ENCODE results near the gene RANBP9. TPM values are rescaled to one million over a fixed set of nuclear protein-coding genes. Genes with fewer than 3 reads are reported as not detected.

RANBP9 gene
- 100 to 1,000 TPM in 1 of 2 donors, 10 to 100 TPM in 1; 60.8 to 123 TPM for polyA plus RNA-seq

GRCh38 chr6:13711733-13712598, at the start of gene RANBP9:
TSS of gene RANBP9 (minus strand) at chr6:13711835. CDS start at chr6:13711505, 330 bp downstream.
- H3K27ac ChIP-seq (ENCODE audit: low read depth in 2 of 2, low read length in 1 of 2) = peak within 1 kb of the TSS; percentile 97 to 99
- no peaks in the 10 kb centered on the region for H3K27me3 ChIP-seq (ENCODE audit: control insufficient read depth in 1 of 2, insufficient read depth in 2 of 2, low read length in 2 of 2)
- H3K9me3 ChIP-seq (ENCODE audit: control insufficient read depth in 2 of 2, insufficient read depth in 1 of 2, low read depth in 1 of 2, low read length in 1 of 2) = no peaks in the 10 kb centered on the region
- H3K36me3 ChIP-seq (ENCODE audit: control insufficient read depth in 2 of 2, insufficient read depth in 2 of 2, low read length in 1 of 2) = no peaks in the 10 kb centered on the region
- H3K4me3 ChIP-seq (ENCODE audit: low read depth in 1 of 2, low read length in 2 of 2) = peak within 1 kb of the TSS; percentile 94 to 98
- 0 to 1% methylated on average over 49 to 102 of the region's 102 CpGs for WGBS, 2 donors
- no peaks in the 10 kb centered on the region for H3K4me1 ChIP-seq (ENCODE audit: control insufficient read depth in 2 of 2, insufficient read depth in 2 of 2, low read length in 1 of 2)

- peaks cover 0 to 19% of the 10 kb centered on the region in 2 donors for H3K4me1 ChIP-seq (ENCODE audit: control insufficient read depth in 2 of 2, insufficient read depth in 2 of 2, low read length in 1 of 2)
- WGBS, 2 donors = 36 to 48% methylated on average over 11 of the region's 11 CpGs
- peak overlapping the region; percentile 95 to 96 for H3K27ac ChIP-seq (ENCODE audit: low read depth in 2 of 2, low read length in 1 of 2)
Observed at GRCh38 chr6:13760307-13761304, 49.0 kb upstream of the RANBP9 start.

DNA sequence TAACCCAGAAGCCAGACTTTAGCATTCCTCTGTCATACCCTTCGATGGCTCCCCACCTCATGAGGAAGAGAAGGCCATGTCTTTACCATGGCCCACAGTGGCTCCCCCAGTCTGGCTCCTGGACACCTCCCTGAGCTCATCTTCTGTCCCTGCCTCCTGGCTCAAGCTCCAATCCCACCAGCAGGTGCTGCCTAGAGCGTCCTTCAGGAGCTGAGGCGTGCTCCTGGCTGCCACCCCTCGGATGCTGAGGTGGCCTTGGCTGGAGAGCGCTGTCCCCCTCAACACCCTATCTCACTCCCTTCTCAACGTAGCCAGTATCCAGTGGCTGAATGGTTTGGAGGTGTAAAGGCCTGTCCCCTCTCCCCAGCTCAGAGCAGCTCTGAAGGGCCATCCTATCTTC, 47.4 kb upstream of the RANBP9 start:
- Histone ChIP-seq H3K36me3 (ENCODE audit: control insufficient read depth in 2 of 2, insufficient read depth in 2 of 2, low read length in 1 of 2) (no peaks in the 10 kb centered on the region), H3K9me3 (ENCODE audit: control insufficient read depth in 2 of 2, insufficient read depth in 1 of 2, low read depth in 1 of 2, low read length in 1 of 2) (no peaks in the 10 kb centered on the region), H3K27me3 (ENCODE audit: control insufficient read depth in 1 of 2, insufficient read depth in 2 of 2, low read length in 2 of 2) (no peaks in the 10 kb centered on the region), H3K4me1 (ENCODE audit: control insufficient read depth in 2 of 2, insufficient read depth in 2 of 2, low read length in 1 of 2) (peaks cover 0 to 22% of the 10 kb centered on the region in 2 donors), H3K27ac (ENCODE audit: low read depth in 2 of 2, low read length in 1 of 2) (peak overlapping the region; percentile 95 to 96), H3K4me3 (ENCODE audit: low read depth in 1 of 2, low read length in 2 of 2) (no peak overlapping the region)
- WGBS, 2 donors = 96 to 98% methylated on average over 6 of the region's 6 CpGs

More at GRCh38 chr6:13760307-13761304, 49.0 kb upstream of the RANBP9 start:
- no peaks in the 10 kb centered on the region for H3K27me3 ChIP-seq (ENCODE audit: control insufficient read depth in 1 of 2, insufficient read depth in 2 of 2, low read length in 2 of 2)
- no peaks in the 10 kb centered on the region for H3K36me3 ChIP-seq (ENCODE audit: control insufficient read depth in 2 of 2, insufficient read depth in 2 of 2, low read length in 1 of 2)
- peak overlapping the region in 1 of 2 donors; percentile 5 for H3K4me3 ChIP-seq (ENCODE audit: low read depth in 1 of 2, low read length in 2 of 2)
- H3K9me3 ChIP-seq (ENCODE audit: control insufficient read depth in 2 of 2, insufficient read depth in 1 of 2, low read depth in 1 of 2, low read length in 1 of 2) = no peaks in the 10 kb centered on the region

DNA sequence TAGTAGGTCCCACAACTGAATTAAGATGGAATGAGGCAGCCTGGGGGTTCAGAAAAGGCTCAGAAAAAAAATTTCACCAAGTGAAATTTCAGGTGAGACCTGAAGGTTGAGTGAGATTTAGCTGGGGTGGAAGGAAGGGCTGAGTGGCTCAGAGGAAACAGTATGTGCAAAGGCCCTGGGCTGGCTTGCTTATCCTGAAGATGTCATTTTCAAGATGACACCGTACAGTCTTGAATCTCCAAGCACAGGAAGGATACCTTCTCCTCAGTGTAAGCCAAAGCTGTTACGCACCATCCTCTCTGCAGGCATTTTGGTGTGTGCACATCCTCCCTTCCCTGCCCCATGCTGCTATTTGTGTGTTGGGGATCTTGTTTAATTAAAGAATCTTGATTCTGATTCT, 43.0 kb upstream of the RANBP9 start:
- Histone ChIP-seq H3K4me3 (ENCODE audit: low read depth in 1 of 2, low read length in 2 of 2) (no peak overlapping the region), H3K36me3 (ENCODE audit: control insufficient read depth in 2 of 2, insufficient read depth in 2 of 2, low read length in 1 of 2) (no peaks in the 10 kb centered on the region), H3K27ac (ENCODE audit: low read depth in 2 of 2, low read length in 1 of 2) (peak overlapping the region in 1 of 2 donors; percentile 43), H3K27me3 (ENCODE audit: control insufficient read depth in 1 of 2, insufficient read depth in 2 of 2, low read length in 2 of 2) (no peaks in the 10 kb centered on the region), H3K4me1 (ENCODE audit: control insufficient read depth in 2 of 2, insufficient read depth in 2 of 2, low read length in 1 of 2) (peaks cover 0 to 12% of the 10 kb centered on the region in 2 donors), H3K9me3 (ENCODE audit: control insufficient read depth in 2 of 2, insufficient read depth in 1 of 2, low read depth in 1 of 2, low read length in 1 of 2) (no peaks in the 10 kb centered on the region)
- WGBS, 2 donors = 95 to 96% methylated on average over 2 of the region's 2 CpGs

GRCh38 chr6:13743736-13744127, 32.1 kb upstream of the RANBP9 start:
- no peaks in the 10 kb centered on the region for H3K4me1 ChIP-seq (ENCODE audit: control insufficient read depth in 2 of 2, insufficient read depth in 2 of 2, low read length in 1 of 2)
- no peaks in the 10 kb centered on the region for H3K9me3 ChIP-seq (ENCODE audit: control insufficient read depth in 2 of 2, insufficient read depth in 1 of 2, low read depth in 1 of 2, low read length in 1 of 2)
- no peaks in the 10 kb centered on the region for H3K27me3 ChIP-seq (ENCODE audit: control insufficient read depth in 1 of 2, insufficient read depth in 2 of 2, low read length in 2 of 2)
- H3K4me3 ChIP-seq (ENCODE audit: low read depth in 1 of 2, low read length in 2 of 2) = no peak overlapping the region
- H3K27ac ChIP-seq (ENCODE audit: low read depth in 2 of 2, low read length in 1 of 2) = no peak overlapping the region
- WGBS, 2 donors = 91 to 97% methylated on average over 7 of the region's 7 CpGs
- H3K36me3 ChIP-seq (ENCODE audit: control insufficient read depth in 2 of 2, insufficient read depth in 2 of 2, low read length in 1 of 2) = no peaks in the 10 kb centered on the region

DNA sequence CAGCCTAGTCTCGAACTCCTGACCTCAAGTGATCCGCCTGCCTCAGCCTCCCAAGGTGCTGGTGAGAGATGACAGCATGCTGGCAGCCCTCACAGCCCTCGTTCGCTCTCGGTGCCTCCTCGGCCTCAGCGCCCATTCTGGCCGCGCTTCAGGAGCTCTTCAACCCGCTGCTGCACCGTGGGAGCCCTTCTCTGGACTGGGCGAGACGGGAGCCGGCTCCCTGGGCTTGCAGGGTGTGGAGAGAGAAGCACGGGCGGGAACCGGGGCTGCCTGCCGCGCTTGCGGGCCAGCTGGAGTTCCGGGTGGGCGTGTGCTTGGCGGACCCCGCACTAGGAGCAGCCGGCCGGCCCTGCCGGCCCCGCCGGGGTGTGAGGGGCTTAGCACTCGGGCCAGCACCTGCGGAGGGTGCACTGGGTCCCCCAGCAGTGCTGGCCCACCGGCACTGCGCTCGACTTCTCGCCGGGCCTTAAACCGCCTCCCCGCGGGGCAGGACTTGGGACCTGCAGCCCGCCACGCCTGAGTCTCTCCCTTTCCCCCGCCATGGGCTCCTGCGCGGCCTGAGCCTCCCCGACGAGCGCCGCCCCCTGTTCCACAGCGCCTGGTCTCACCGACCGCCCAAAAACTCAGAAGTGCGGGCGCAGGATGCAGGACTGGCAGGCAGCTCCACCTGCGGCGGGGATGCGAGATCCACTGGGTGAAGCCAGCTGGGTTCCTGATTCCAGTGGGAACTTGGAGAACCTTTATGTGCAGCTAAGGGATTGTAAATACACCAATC, 31.5 kb upstream of the RANBP9 start:
- 66 to 76% methylated on average over 48 to 56 of the region's 56 CpGs for WGBS, 2 donors
- Histone ChIP-seq H3K4me1 (ENCODE audit: control insufficient read depth in 2 of 2, insufficient read depth in 2 of 2, low read length in 1 of 2) (no peaks in the 10 kb centered on the region), H3K27ac (ENCODE audit: low read depth in 2 of 2, low read length in 1 of 2) (no peak overlapping the region), H3K4me3 (ENCODE audit: low read depth in 1 of 2, low read length in 2 of 2) (peak overlapping the region; percentile 10 to 15), H3K36me3 (ENCODE audit: control insufficient read depth in 2 of 2, insufficient read depth in 2 of 2, low read length in 1 of 2) (no peaks in the 10 kb centered on the region), H3K27me3 (ENCODE audit: control insufficient read depth in 1 of 2, insufficient read depth in 2 of 2, low read length in 2 of 2) (no peaks in the 10 kb centered on the region), H3K9me3 (ENCODE audit: control insufficient read depth in 2 of 2, insufficient read depth in 1 of 2, low read depth in 1 of 2, low read length in 1 of 2) (no peaks in the 10 kb centered on the region)

DNA sequence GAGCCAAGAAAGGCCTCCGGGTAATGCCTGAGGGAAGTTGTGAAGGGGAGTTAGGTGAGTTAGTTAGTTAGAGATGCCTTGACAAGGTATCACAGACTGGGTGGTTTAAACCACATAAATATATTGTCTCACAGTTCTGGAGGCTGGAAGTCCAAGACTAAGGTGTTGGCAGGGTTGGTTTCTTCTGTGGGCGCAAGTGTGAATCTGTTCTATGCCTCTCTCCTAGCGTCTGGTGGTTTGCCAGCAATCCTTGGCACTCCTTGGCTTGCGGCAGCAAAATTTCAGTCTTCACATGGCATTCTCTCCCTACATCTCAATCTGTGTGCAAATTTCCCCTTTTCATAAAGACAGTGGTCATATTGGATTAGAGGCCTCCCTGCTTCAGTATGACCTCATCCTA, 29.7 kb upstream of the RANBP9 start:
- H3K27me3 ChIP-seq (ENCODE audit: control insufficient read depth in 1 of 2, insufficient read depth in 2 of 2, low read length in 2 of 2) = no peaks in the 10 kb centered on the region
- no peaks in the 10 kb centered on the region for H3K9me3 ChIP-seq (ENCODE audit: control insufficient read depth in 2 of 2, insufficient read depth in 1 of 2, low read depth in 1 of 2, low read length in 1 of 2)
- H3K4me3 ChIP-seq (ENCODE audit: low read depth in 1 of 2, low read length in 2 of 2) = no peak overlapping the region
- no peaks in the 10 kb centered on the region for H3K36me3 ChIP-seq (ENCODE audit: control insufficient read depth in 2 of 2, insufficient read depth in 2 of 2, low read length in 1 of 2)
- 86 to 92% methylated on average over 4 of the region's 4 CpGs for WGBS, 2 donors
- no peaks in the 10 kb centered on the region for H3K4me1 ChIP-seq (ENCODE audit: control insufficient read depth in 2 of 2, insufficient read depth in 2 of 2, low read length in 1 of 2)
- H3K27ac ChIP-seq (ENCODE audit: low read depth in 2 of 2, low read length in 1 of 2) = no peak overlapping the region

DNA sequence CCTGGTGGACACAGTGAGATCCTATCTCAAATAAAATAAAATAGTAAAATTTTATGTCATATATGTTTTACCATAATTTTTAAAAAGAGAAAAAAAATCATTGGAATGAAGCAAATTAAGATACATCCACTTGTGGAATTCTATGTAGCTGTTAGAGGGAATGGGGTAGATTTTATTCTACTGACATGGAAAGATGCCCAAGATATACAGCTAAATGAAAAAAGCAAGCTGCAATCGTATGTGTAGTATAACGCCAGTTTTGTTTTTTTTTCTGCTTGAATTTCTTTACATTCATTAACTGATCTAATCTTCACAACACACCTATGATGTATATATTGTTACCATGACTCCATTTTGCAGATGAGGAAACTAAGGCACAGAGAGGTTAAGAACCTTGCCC, 23.4 kb upstream of the RANBP9 start:
- H3K9me3 ChIP-seq (ENCODE audit: control insufficient read depth in 2 of 2, insufficient read depth in 1 of 2, low read depth in 1 of 2, low read length in 1 of 2) = no peaks in the 10 kb centered on the region
- peaks cover 0 to 2% of the 10 kb centered on the region in 2 donors for H3K4me1 ChIP-seq (ENCODE audit: control insufficient read depth in 2 of 2, insufficient read depth in 2 of 2, low read length in 1 of 2)
- H3K36me3 ChIP-seq (ENCODE audit: control insufficient read depth in 2 of 2, insufficient read depth in 2 of 2, low read length in 1 of 2) = no peaks in the 10 kb centered on the region
- H3K4me3 ChIP-seq (ENCODE audit: low read depth in 1 of 2, low read length in 2 of 2) = no peak overlapping the region
- no peak overlapping the region for H3K27ac ChIP-seq (ENCODE audit: low read depth in 2 of 2, low read length in 1 of 2)
- no peaks in the 10 kb centered on the region for H3K27me3 ChIP-seq (ENCODE audit: control insufficient read depth in 1 of 2, insufficient read depth in 2 of 2, low read length in 2 of 2)
- 84 to 87% methylated on average over 2 of the region's 2 CpGs for WGBS, 2 donors
